Right atrium auricular region (tissue), 2 donors: Measurements from ENCODE around the gene PNLIP. TPM values are rescaled to one million over a fixed set of nuclear protein-coding genes. Genes with fewer than 3 reads are reported as not detected.

Experiments
- DNase-seq: peaks from one replicate; pipeline ENCODE4 v3.0.0-alpha.2; 2019; ENCODE audit warnings: low spot score
- H3K27ac ChIP-seq, 2 donors: fragments of 200-600 bp; sonication (generic); 1 replicate in 1 of 2; 2 replicates in 1 of 2; pipeline ENCODE4 v1.5.1; 2016 to 2019
- H3K27me3 ChIP-seq, 2 donors: fragments of 200-600 bp; sonication (generic); one replicate each; pipeline versions ENCODE4 v1.5.1 to v1.6.0; 2017 to 2019
- H3K36me3 ChIP-seq: fragments of 200-600 bp; sonication (generic); one replicate; pipeline ENCODE4 v1.5.1; 2016
- H3K4me1 ChIP-seq, 2 donors: fragments of 200-600 bp; sonication (generic); one replicate each; pipeline versions ENCODE4 v1.5.1 to v1.6.0; 2017 to 2019
- H3K4me3 ChIP-seq, 2 donors: fragments of 200-600 bp; sonication (generic); 1 replicate in 1 of 2; 2 replicates in 1 of 2; pipeline ENCODE4 v1.5.1; 2017 to 2019; ENCODE audit warnings: mild to moderate bottlenecking in 1 of 2, moderate library complexity in 1 of 2
- H3K9me3 ChIP-seq, 2 donors: fragments of 200-600 bp; sonication (generic); one replicate each; pipeline ENCODE4 v1.5.1; 2019
- total RNA-seq, 2 donors: library from RNA; depleted of rRNA; stranded (reverse); fragments of >200 nt; gene quantifications; one replicate each; pipeline ENCODE4 v1.1.0, GENCODE V29; 2016
- TF ChIP-seq, protein P1 (sequence below), 2 donors: fragments of 200-600 bp; sonication (generic); IDR thresholded peaks; one replicate each; pipeline ENCODE4 v1.5.1; 2019; ENCODE audit warnings: antibody characterized with exemption in 2 of 2

PNLIP gene
- total RNA-seq, 2 donors from 2014 or later, result not detected

DNA sequence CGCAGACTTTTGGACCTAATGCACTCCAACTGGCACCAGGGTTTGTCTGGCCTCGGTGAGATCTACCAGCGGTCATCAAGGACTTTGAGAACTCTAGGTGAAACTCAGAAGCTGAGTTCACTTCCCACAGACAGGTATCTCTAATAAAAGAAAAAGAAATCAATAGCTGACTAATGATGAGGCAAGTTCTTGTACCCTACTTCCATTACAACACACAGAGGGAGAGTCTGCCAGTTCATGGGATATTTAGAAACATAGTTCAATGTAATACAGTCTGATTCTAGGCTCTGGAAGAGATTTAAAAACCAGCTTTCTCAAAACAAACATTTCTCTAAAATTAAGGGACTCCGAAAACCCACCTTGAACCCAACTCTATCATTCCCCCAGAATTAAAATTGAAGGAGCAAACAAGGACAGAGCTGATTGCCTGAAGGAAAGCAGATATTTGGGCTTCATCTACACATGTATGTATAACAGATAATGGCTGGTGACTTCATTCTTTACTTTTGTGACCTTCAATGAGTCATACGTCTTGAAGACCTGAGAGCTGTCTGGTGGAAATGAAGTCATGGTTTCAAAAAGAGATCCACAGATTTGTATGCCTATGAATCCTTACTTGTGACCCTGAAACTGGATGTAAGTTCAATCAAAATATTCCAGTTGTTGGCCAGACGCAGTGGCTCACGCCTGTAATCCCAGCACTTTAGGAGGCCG, 42.3 kb downstream of the PNLIP start:
- H3K27ac ChIP-seq, result no peak overlapping the region
- H3K9me3 ChIP-seq, result no peaks in the 10 kb centered on the region
- H3K4me3 ChIP-seq, result no peak overlapping the region
- no peaks in the 10 kb centered on the region for H3K36me3 ChIP-seq
- H3K4me1 ChIP-seq, result no peaks in the 10 kb centered on the region
- TF ChIP-seq, protein P1, sequence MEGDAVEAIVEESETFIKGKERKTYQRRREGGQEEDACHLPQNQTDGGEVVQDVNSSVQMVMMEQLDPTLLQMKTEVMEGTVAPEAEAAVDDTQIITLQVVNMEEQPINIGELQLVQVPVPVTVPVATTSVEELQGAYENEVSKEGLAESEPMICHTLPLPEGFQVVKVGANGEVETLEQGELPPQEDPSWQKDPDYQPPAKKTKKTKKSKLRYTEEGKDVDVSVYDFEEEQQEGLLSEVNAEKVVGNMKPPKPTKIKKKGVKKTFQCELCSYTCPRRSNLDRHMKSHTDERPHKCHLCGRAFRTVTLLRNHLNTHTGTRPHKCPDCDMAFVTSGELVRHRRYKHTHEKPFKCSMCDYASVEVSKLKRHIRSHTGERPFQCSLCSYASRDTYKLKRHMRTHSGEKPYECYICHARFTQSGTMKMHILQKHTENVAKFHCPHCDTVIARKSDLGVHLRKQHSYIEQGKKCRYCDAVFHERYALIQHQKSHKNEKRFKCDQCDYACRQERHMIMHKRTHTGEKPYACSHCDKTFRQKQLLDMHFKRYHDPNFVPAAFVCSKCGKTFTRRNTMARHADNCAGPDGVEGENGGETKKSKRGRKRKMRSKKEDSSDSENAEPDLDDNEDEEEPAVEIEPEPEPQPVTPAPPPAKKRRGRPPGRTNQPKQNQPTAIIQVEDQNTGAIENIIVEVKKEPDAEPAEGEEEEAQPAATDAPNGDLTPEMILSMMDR (IDR thresholded peaks at IDR 0.05), result no peak
- H3K27me3 ChIP-seq, result no peaks in the 10 kb centered on the region
- DNase-seq, result no peak

GRCh38 chr10:116588995-116589394, 43.3 kb downstream of the PNLIP start:
- H3K9me3 ChIP-seq, result no peaks in the 10 kb centered on the region
- no peaks in the 10 kb centered on the region for H3K4me1 ChIP-seq
- DNase-seq, result no peak

GRCh38 chr10:116589926-116590325, 44.2 kb downstream of the PNLIP start:
- H3K4me3 ChIP-seq, result no peak overlapping the region
- no peak for DNase-seq
- TF ChIP-seq, protein P1 (IDR thresholded peaks at IDR 0.05), result no peak
- H3K36me3 ChIP-seq, result no peaks in the 10 kb centered on the region
- no peaks in the 10 kb centered on the region for H3K27me3 ChIP-seq
- no peaks in the 10 kb centered on the region for H3K9me3 ChIP-seq
- H3K4me1 ChIP-seq, result no peaks in the 10 kb centered on the region
- H3K27ac ChIP-seq, result no peak overlapping the region

More at GRCh38 chr10:116588995-116589394, 43.3 kb downstream of the PNLIP start:
- Histone ChIP-seq H3K27ac (no peak overlapping the region), H3K4me3 (no peak overlapping the region), H3K36me3 (no peaks in the 10 kb centered on the region), H3K27me3 (no peaks in the 10 kb centered on the region)
- TF ChIP-seq, protein P1 (IDR thresholded peaks at IDR 0.05), result no peak

DNA sequence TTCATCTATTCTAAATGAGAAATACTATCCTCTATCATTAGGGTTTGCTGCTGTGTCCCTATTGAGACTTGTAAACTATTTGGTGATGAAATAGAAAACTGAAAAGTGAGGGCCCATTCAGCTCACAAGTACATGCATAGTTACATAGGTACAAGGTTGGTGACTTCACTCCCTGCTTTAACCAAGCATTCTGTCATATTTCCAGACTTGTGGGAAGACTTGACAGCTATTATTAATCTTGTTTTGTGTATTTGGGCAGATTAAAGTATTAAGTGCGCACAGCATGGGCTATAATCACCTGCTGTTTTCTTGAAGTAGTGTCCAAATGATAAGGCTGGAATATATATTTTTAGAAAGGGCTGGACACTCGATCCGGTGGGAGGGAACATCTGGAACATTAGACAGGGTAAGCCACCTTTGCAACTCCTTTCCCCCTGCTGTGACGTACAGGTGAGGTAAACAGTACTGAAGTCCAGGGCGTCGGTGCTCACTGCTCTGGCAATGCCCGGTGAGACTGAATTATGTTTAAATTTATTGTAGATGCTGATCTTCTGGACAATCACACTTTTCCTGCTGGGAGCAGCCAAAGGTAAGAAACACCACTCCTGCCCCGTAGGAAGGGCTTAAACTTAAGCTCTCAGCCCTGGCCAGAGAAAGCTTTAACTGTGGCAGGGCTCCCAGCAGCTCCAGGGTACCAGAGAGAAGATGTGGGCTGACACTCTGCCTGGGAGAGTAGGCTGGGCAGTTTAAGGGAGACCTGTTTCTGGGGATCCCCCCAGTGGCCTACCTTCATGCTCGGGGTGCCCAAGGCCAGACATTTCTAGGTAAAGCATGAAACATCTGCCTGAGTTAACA, 45.1 kb downstream of the PNLIP start, which contains the start of gene PNLIPRP1:
TSS of gene PNLIPRP1 (plus strand) at position 370 of the 855 bp plus-strand sequence. CDS start at position 541, 171 bp downstream.
- DNase-seq, result no peak
- Histone ChIP-seq H3K27me3 (no peaks in the 10 kb centered on the region), H3K9me3 (no peaks in the 10 kb centered on the region), H3K4me1 (no peaks in the 10 kb centered on the region), H3K4me3 (no peak within 1 kb of the TSS), H3K36me3 (no peaks in the 10 kb centered on the region), H3K27ac (no peak within 1 kb of the TSS)
- TF ChIP-seq, protein P1 (IDR thresholded peaks at IDR 0.05), result no peak

- H3K27ac ChIP-seq, result no peak overlapping the region
- H3K27me3 ChIP-seq, result no peaks in the 10 kb centered on the region
- H3K9me3 ChIP-seq, result no peaks in the 10 kb centered on the region
- H3K36me3 ChIP-seq, result no peaks in the 10 kb centered on the region
- TF ChIP-seq, protein P1 (IDR thresholded peaks at IDR 0.05), result no peak
- H3K4me1 ChIP-seq, result no peaks in the 10 kb centered on the region
- no peak overlapping the region for H3K4me3 ChIP-seq
- no peak for DNase-seq
Measured at GRCh38 chr10:116593139-116593740, 47.5 kb downstream of the PNLIP start.
